ENCODE measurements around the gene WNK4. TPM values are rescaled to one million over a fixed set of nuclear protein-coding genes. Genes with fewer than 3 reads are reported as not detected.

The WNK4 gene
- total and polyA plus RNA-seq, 9 of the 15 experiments (the other 6 are each of a cell fraction or from before 2014, with no cell fraction given), result 0.32 to 25.8 (median 4.5) TPM

DNA sequence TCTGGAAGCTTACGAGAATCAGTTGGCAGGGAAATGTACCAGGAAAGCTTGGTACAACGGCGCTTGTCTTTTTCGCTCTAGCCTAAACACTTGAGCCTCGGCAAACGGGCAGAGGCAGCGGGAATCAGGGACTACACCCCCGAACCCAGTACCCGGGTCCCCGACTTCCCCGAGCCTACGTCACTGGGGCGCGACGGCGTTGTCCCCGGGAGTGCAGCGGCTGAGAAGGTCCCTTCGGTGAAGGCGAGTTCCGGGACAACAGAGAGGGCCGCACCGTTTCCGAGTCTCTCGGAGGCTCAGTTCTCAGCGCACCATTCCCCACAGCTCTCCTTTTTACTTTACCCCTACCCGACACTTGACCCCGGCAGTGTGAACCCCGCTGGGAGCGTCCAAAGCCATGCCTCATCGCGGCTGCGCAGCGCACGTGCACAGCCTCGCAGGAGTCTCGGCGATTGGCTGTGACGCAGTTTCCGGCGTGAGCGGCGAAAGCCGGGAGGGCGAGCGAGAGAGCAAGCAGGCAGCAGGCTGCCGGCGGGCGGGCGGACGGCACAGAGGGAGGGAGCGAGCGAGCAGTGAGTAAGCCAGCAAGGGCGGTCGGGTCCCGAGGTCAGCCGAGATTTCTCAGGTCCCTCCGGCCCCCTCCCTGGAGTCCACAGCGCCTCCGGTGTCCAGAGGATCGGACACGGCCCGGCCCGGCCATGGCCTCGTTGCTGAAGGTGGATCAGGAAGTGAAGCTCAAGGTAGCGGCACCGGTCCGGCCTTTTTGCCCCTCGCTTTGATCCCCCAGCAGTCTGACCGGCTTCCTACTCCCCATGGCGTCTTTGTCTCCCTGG, 52.7 kb downstream of the WNK4 start, which contains the start of gene PSME3 (continued):
- TF ChIP-seq CREM (IDR thresholded peaks at IDR 0.05; ENCODE audit: low read depth) (peak; percentile 98), CBX2 (IDR thresholded peaks at IDR 0.05; ENCODE audit: insufficient read depth, low read length, poor library complexity, severe bottlenecking) (no peak), ZNF695 (CRISPR knock-in tag; IDR thresholded peaks at IDR 0.05) (no peak), NR4A1 (CRISPR knock-in tag; IDR thresholded peaks at IDR 0.05) (no peak), NR4A1 (tag; IDR thresholded peaks at IDR 0.05) (0 out of 2 replicates have a peak, but pooled peaks have one; percentile 63), BCL6 (CRISPR knock-in tag; IDR thresholded peaks at IDR 0.05) (no peak), POLR2H (tag; IDR thresholded peaks at IDR 0.05; ENCODE audit: low read depth) (peak; percentile 73), TAF1 (IDR thresholded peaks at IDR 0.05; ENCODE audit: control insufficient read depth, extremely low read depth, insufficient read depth, low read length, severe bottlenecking) (peak; percentile 53), EP400 (IDR thresholded peaks at IDR 0.05) (peak; percentile 100), ZNF274 (IDR thresholded peaks at IDR 0.05; ENCODE audit: borderline replicate concordance, low read depth, low read length) (no peak), PML (IDR thresholded peaks at IDR 0.05; ENCODE audit: low read length) (peak; percentile 52; the same call in 1 of the 2 replicates), HMGN3 (IDR thresholded peaks at IDR 0.05; ENCODE audit: borderline replicate concordance, extremely low read depth, insufficient read length, low read depth, low read length) (peak; percentile 72), PHF21A (IDR thresholded peaks at IDR 0.05; ENCODE audit: borderline replicate concordance, low read depth) (0 out of 2 replicates have a peak, but pooled peaks have one; percentile 7), ZNF395 (CRISPR knock-in tag; IDR thresholded peaks at IDR 0.05) (peak; percentile 92), HDAC3 (IDR thresholded peaks at IDR 0.05; ENCODE audit: borderline replicate concordance, partially characterized antibody) (peak; percentile 18), ZNF780A (CRISPR knock-in tag; IDR thresholded peaks at IDR 0.05) (no peak), RBFOX2 (IDR thresholded peaks at IDR 0.05; ENCODE audit: low read depth, low read length) (peak; percentile 99), MECOM (CRISPR knock-in tag; IDR thresholded peaks at IDR 0.05) (no peak), SREBF2 (CRISPR knock-in tag; IDR thresholded peaks at IDR 0.05) (peak; percentile 98), DPF2 (IDR thresholded peaks at IDR 0.05) (peak; percentile 16; the same call in 1 of the 2 replicates), FOXJ2 (tag; IDR thresholded peaks at IDR 0.05) (peak; percentile 23; the same call in 1 of the 2 replicates), TEAD1 (CRISPR knock-in tag; IDR thresholded peaks at IDR 0.05) (peak in 1 of 2 experiments; percentile 50; a peak in 1 of 4 replicates), SOX6 (IDR thresholded peaks at IDR 0.05) (0 out of 2 replicates have a peak, but pooled peaks have one; percentile 35), ELF2 (CRISPR knock-in tag; IDR thresholded peaks at IDR 0.05) (peak; percentile 89), SP1 (CRISPR knock-in tag; IDR thresholded peaks at IDR 0.05) (peak; percentile 52), ELF1 (tag; IDR thresholded peaks at IDR 0.05) (peak; percentile 93), ETV1 (tag; conservative IDR thresholded peaks at IDR 0.05; ENCODE audit: low read depth) (peak; percentile 52; the same call in 1 of the 2 replicates), IRF2 (CRISPR knock-in tag; IDR thresholded peaks at IDR 0.05) (no peak), POLR2G (IDR thresholded peaks at IDR 0.05; ENCODE audit: low read depth, low read length) (peak; percentile 98)

Data from K562 (cell line).